ENCODE results near the gene GAPDH.
"Not testable (repeated sequence)": the region's sequence is repeated elsewhere in the genome, so short reads cannot be mapped to it uniquely, and the experiment has no call there.

The GAPDH gene

GRCh38 chr12:6547987-6548386, 13.7 kb downstream of the GAPDH start:
- DNase-seq, result no peak

- DNase-seq, result no peak
These were observed 14.2 kb downstream of the GAPDH start for GRCh38 chr12:6548556-6548955.

- no peak for DNase-seq
These were observed 14.8 kb downstream of the GAPDH start for GRCh38 chr12:6548966-6549683.

- DNase-seq, result no peak
These were observed 15.4 kb downstream of the GAPDH start for GRCh38 chr12:6549684-6550151.

- no peak for DNase-seq
These were observed 16.2 kb downstream of the GAPDH start for GRCh38 chr12:6550294-6551062.

GRCh38 chr12:6551063-6551461, 16.7 kb downstream of the GAPDH start:
- DNase-seq, result no peak

GRCh38 chr12:6551496-6552139, 17.3 kb downstream of the GAPDH start:
- no peak for DNase-seq

GRCh38 chr12:6552140-6552551, 17.8 kb downstream of the GAPDH start:
- no peak for DNase-seq

GRCh38 chr12:6553051-6553868, 18.9 kb downstream of the GAPDH start:
- no peak for DNase-seq

GRCh38 chr12:6554168-6555017, 20.1 kb downstream of the GAPDH start:
- no peak for DNase-seq

GRCh38 chr12:6555018-6555691, 20.8 kb downstream of the GAPDH start:
- no peak for DNase-seq

GRCh38 chr12:6556496-6556817, 22.1 kb downstream of the GAPDH start:
- not testable (repeated sequence) for DNase-seq

- DNase-seq, result no peak
These were observed 22.5 kb downstream of the GAPDH start for GRCh38 chr12:6556857-6557256.

GRCh38 chr12:6558014-6558760, 23.9 kb downstream of the GAPDH start:
- DNase-seq, result not testable (repeated sequence)

GRCh38 chr12:6559500-6559899, 25.2 kb downstream of the GAPDH start:
- no peak for DNase-seq

- no peak for DNase-seq
These were observed 26.3 kb downstream of the GAPDH start for GRCh38 chr12:6560501-6561205.

GRCh38 chr12:6562881-6563280, 28.6 kb downstream of the GAPDH start:
- no peak for DNase-seq

- no peak for DNase-seq
These were observed 29.2 kb downstream of the GAPDH start for GRCh38 chr12:6563448-6564050.

GRCh38 chr12:6567112-6567670, 32.9 kb downstream of the GAPDH start:
- no peak for DNase-seq
